ACHN (cell line): ENCODE measurements around the gene OR52K2.
"Not testable (repeated sequence)": the region's sequence is repeated elsewhere in the genome, so short reads cannot be mapped to it uniquely, and the experiment has no call there.

Experiments used
- DNase-seq: peaks from one replicate; pipeline ENCODE4 v3.0.0-alpha.2; 2015
- in situ Hi-C: cut with HindIII; loops from 2 replicates; pipeline ENCODE4 v1.10.0; 2017; ENCODE audit warnings: low sequenced_read_pairs, low pct_ligation_motif_present, low pct_unique_long_range_greater_than_20kb

The OR52K2 gene

GRCh38 chr11:4467811-4468606 is 18.9 kb downstream of the OR52K2 start:
- DNase-seq, result no peak
- in situ Hi-C loops, result no loop called here

- DNase-seq, result no peak
- in situ Hi-C loops, result no loop called here
Observed at GRCh38 chr11:4479644-4480043, 30.5 kb downstream of the OR52K2 start.

GRCh38 chr11:4480577-4481239 is 31.6 kb downstream of the OR52K2 start:
- in situ Hi-C loops, result no loop called here
- no peak for DNase-seq

GRCh38 chr11:4481240-4481582 is 32.1 kb downstream of the OR52K2 start:
- in situ Hi-C loops, result no loop called here

GRCh38 chr11:4482445-4482844 is 33.4 kb downstream of the OR52K2 start, which contains the start of gene OR52K1:
Gene OR52K1 (plus strand): TSS chr11:4482646. CDS start chr11:4488901, 6,255 bp downstream.
- in situ Hi-C loops, result no loop called here

More at GRCh38 chr11:4481240-4481582, 32.1 kb downstream of the OR52K2 start:
- DNase-seq, result no peak

GRCh38 chr11:4484310-4484709 is 35.2 kb downstream of the OR52K2 start:
- DNase-seq, result no peak
- in situ Hi-C loops, result no loop called here

More at GRCh38 chr11:4482445-4482844, 33.4 kb downstream of the OR52K2 start, which contains the start of gene OR52K1:
- DNase-seq, result no peak

- DNase-seq, in situ Hi-C loops: not testable (repeated sequence)
Observed at GRCh38 chr11:4491405-4491804, 42.3 kb downstream of the OR52K2 start.

- in situ Hi-C loops, result no loop called here
- no peak for DNase-seq
Observed at GRCh38 chr11:4491878-4492606, 42.9 kb downstream of the OR52K2 start.

- no peak for DNase-seq
- in situ Hi-C loops, result no loop called here
Observed at GRCh38 chr11:4493480-4493818, 44.4 kb downstream of the OR52K2 start.

- DNase-seq, result no peak
- in situ Hi-C loops, result no loop called here
Observed at GRCh38 chr11:4495487-4495886, 46.4 kb downstream of the OR52K2 start.

GRCh38 chr11:4495986-4496385 is 46.9 kb downstream of the OR52K2 start:
- no peak for DNase-seq
- in situ Hi-C loops, result no loop called here

GRCh38 chr11:4496557-4497248 is 47.6 kb downstream of the OR52K2 start:
- in situ Hi-C loops, result no loop called here
- DNase-seq, result no peak
